ENCODE data around the gene SV2C.

GRCh38 chr5:76207120-76207519, 123.9 kb downstream of the SV2C start:
- TF ChIP-seq CTCF (conservative IDR thresholded peaks at IDR 0.05) = no peak
- no peak for TF ChIP-seq ZFX (IDR thresholded peaks at IDR 0.05)
